Left ventricle myocardium superior (tissue), 1 donor: ENCODE measurements around the gene RPRD1A. TPM values are rescaled to one million over a fixed set of nuclear protein-coding genes. Genes with fewer than 3 reads are reported as not detected.
"Not testable (repeated sequence)": the region's sequence is repeated elsewhere in the genome, so short reads cannot be mapped to it uniquely, and the experiment has no call there.

Experiments
- ATAC-seq: fragments of 200-7000 bp; cut with Tn5 transposase; one replicate; pipeline ENCODE4 v1.9.1; 2020; ENCODE audit warnings: mild to moderate bottlenecking, moderate library complexity
- DNase-seq: peaks from one replicate; pipeline ENCODE4 v3.0.0-alpha.2; 2020
- intact Hi-C: fragments of 100-400 bp; cut with micrococcal nuclease; formaldehyde crosslinking; loops from one replicate; pipeline ENCODE4 v1.11.0; 2022
- total RNA-seq: library from RNA; stranded (reverse); fragmentation: NEBNext Ultra II Directional; extraction: Animal tissue kit (Norgen Biotek cat#: 25700); gene quantifications from one replicate; pipeline ENCODE4 v1.2.1, GENCODE V29; 2021
- donor health status: DM: no; HTN: yes; CAD: no; lungs with severe emphysema.

The RPRD1A gene
- total RNA-seq, 1 donor from 2014 or later = 57.4 TPM

DNA sequence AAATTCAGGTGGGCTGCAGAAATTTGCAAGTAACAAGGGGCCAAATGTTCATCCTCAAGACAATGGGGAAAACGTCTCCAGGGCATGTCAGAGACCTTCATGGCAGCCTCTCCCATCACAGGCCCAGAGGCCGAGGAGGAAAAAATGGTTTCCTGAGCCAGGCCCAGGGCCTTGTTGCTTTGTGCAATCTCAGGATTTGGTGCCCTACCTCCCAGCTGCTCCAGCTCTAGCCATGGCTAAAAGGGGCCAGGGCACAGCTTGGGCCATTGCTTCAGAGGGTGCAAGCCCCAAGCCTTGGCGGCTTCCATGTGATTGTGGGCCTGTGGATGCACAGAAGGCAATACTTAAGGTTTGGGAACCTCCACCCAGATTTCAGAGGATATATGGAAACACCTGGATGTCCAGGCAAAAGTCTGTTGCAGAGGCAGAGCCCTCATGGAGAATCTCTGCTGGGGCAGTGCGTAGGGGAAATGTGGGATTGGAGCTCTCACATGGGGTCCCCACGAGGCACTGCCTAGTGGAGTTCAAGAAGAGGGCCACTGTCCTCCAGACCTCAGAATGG is 29.2 kb downstream of the RPRD1A start:
- intact Hi-C loops = no loop called here
- DNase-seq (no peak), ATAC-seq (no peak)

DNA sequence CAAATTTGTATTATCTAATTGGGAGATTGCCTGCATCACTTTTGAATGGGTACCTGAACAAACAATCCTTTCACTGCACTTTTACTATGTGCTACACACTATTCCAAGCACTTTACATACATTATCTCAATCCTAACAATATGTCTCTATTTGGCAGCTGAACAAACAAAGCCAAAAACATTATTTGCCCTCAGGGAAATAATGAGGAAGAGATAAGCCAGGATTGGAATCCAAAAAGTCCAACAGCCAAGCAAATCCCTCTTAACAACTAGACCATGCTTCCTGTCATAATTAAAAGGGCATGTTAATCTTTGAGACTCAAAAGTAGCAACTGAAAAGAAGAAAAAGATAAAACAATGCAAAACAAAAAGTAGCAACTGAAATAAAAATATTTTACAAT is 32.1 kb downstream of the RPRD1A start:
- ATAC-seq (no peak), DNase-seq (no peak)
- intact Hi-C loops = no loop called here

DNA sequence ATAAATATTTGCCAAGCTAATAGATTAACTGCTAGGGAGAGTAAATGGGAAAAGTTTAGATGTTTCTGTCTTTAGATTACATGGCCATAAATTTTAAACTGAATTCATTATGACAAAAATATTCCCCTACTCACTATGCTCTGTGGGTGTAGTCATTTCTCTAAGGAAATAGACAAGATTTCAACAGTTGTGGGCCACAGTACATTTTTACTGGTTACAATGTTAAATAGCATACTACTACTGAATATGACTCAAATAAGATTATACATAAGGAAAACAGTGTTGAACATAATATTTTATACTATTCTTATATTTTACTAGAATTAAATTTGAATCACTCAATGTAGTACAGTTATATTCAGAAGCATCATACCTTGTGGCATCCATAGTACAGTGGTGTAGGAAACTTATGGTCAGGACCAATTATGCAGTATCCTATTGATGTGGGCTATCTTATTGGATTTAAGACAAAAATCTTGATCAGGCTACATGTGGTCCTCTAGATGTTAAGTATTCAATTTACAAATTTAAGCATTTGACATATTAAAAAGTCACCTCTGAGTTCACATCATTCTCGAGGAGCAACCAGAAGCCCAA is 33.0 kb downstream of the RPRD1A start:
- DNase-seq (no peak), ATAC-seq (no peak)
- intact Hi-C loops = no loop called here

DNA sequence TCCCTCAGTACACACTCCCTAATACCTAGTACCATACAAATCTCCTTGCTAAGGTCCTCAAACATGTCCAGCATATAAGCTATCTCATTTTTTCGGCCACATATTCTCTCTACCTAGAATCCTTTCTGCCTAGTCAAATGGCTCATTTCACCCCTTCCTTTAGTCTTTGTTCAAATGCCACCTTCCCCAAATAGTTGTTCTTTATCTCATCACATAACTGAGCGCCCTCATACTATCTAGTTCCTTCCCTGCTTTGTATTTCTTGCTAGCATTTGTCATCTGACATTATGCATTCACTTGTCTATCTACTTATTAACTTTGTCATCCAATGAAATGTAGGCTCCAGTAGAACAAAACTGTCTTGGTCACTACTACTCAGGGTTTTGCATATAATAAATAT is 35.5 kb downstream of the RPRD1A start:
- ATAC-seq (no peak), DNase-seq (no peak)
- intact Hi-C loops = no loop called here

DNA sequence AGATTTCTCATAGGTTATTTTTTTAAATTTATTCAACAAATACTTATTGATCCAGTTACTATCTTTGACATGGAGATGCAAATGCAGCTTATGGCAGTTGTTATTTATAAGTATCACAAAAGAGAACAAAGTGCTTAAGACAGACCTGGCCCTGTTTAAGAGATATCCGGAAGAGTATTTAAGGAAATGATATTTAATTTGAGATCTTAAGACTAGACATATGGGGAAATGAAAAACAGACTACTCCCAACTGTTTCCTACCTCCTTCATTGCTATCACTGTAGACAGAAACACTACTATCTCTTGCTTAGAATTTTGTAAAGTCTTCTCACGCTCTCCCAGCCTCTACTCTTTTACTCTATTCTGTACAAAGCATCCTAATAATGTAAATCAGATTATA is 36.0 kb downstream of the RPRD1A start:
- DNase-seq (no peak), ATAC-seq (no peak)
- intact Hi-C loops = no loop called here

DNA sequence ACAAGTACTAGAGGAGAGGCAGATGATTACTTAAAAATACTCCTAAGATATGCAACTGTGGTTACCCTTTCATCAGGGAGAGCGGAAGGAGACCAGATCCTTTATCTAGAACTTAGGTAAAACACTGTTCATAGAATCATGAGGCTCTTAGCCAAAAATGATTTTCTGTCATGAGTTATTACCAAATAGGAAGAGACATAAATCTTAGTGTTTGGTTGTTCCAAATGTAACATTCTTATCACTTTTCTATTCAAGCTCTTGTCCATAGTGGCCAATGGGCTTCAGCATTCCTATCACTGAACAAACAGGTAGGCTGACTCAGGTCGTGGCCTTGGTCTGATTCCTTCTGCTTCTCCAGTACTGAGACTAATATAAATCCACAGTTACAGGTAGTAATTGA is 38.5 kb downstream of the RPRD1A start:
- ATAC-seq = no peak
- intact Hi-C loops = no loop called here

DNA sequence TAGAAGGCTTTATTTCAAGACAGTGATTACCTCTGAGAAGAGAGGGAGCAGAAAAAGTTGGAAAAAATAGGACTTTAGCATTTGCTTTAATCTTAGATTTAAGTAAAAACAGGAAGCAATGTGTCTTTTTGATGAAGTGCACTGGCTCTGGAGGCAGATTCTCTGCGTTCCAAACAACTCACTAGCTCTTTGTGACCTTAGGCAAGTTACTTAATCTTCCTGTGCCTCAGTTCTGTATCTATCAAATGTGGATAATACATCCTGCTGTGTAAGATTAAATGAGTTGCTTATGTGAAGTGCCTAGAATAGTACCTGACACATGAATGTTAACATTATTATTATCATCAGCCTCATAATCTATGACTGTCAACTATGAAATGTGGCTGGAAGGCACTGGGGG is 42.3 kb downstream of the RPRD1A start:
- intact Hi-C loops = no loop called here
- ATAC-seq (no peak), DNase-seq (no peak)

More for the DNA sequence above, 38.5 kb downstream of the RPRD1A start:
- DNase-seq = no peak

DNA sequence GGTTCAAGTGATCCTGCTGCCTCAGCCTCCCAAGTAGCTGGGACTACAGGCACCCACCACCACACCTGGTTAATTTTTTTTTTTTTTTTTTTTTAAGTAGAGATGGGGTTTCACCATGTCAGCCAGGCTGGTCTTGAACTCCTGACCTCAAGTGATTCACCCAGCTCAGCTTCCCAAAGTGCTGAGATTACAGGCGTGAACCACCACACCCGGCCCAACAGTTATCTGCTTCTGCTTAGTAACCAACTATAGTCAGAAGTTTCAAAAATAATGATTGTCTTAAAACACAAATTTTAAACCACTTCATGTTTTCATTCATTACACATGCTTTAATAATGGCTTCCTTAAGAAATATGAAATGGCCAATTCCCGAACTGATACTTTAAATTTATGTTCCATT is 43.1 kb downstream of the RPRD1A start:
- DNase-seq, intact Hi-C loops, ATAC-seq: not testable (repeated sequence)

DNA sequence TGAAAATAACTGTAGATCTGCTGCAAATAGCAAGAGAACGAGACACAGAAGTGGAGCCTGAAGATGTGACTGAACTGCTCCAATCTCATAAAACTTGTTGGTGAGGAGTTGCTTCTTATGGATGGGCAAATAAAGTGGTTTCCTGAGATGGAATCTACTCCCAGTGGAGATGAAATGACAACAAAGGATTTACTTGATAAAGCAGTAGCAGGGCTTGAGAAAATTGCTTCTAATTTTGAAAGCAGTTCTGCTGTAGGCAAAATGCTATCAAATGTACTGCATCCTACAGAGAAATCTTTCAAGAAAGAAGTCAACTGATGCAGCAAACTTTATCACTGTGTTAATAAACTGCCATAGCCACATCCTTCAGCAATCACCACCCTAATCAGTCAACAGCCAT is 44.0 kb downstream of the RPRD1A start:
- DNase-seq (no peak), ATAC-seq (no peak)
- intact Hi-C loops = no loop called here

DNA sequence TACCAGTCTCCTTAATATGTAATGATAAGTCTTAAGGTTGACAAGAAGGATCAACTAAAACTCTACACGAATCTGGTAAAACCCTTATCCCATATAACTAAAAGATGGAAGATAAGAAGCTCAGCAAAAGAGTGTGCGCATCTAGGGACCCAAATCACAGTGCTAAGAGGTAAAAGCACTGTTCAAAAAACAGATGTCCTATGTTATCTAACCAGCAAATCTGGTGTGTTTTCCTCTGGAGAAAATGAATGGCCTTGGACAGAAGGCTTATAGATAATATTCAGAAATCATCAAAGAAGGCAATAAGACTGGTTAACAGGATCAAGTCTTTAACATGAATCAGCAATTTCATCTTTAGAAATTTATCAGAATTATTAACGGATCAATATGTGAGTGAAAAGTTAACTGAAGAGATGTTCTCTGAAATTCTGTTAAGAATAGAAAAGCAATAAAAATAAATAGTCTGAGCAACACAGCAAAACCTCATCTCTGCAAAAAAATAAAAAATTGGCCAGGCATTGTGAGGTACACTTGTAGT is 47.1 kb downstream of the RPRD1A start:
- intact Hi-C loops = no loop called here
- no peak for ATAC-seq
- no peak for DNase-seq

DNA sequence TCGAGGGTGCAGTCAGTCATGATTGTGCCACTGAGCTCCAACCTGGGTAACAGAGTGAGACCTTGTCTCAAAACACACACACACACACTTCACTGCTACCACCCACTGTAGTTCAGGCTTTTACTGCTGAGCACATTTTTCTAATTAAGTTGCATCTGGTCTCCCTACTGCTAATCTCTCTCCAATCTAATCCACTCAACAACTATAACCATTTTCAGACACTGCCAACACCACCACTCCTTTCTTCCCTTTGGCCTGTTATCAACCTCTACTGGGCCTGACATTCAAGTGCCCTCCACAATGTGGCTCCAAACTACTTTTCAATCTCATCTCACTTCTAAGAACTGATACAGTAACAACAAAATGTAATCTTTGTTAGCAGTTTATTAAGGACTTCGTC is 50.1 kb downstream of the RPRD1A start:
- DNase-seq (no peak), ATAC-seq (peak; percentile 23)
- intact Hi-C loops = loop anchor here (5.0 kb wide), 1 partner anchor 265 kb away; no protein-coding TSS in a partner anchor

DNA sequence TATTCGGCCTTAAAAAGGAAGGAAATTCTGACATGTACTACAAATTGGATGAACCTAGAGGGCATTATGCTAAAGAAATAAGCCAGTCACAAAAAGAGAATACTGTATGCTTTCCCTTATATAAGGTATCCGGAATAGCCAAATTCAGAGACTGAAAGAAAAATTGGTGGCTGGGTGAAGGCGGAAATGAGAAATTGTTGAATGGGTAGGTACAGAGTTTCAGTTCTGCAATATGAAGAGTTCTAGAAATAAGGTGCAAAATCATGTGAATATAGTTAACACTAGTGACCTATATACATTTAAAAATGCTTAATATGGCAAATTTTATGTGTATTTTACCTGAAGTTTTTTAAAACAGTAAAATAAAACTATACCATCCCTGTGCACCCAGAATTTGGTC is 51.7 kb downstream of the RPRD1A start:
- DNase-seq (no peak), ATAC-seq (no peak)
- intact Hi-C loops = loop anchor here (5.0 kb wide), 1 partner anchor 267 kb away; no protein-coding TSS in a partner anchor

DNA sequence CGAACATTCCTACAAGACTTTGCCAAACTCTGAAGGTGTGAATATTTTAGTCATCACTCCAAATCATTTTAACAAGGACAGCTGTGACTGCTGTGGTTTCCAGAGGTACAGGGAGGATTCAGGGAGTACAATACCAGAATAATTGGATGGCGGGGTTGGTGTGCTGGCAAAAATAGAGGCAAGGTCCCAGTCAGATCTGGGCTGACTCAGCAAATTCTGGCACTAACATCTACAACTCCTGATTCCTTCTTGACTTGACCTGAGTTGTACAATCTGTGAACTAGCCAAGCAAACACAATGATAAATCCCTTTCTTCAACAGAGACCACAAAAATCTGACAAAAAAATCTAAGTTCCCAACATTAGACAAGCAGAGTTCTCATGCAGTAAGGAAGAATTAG is 54.5 kb downstream of the RPRD1A start:
- intact Hi-C loops = no loop called here
- ATAC-seq (no peak), DNase-seq (no peak)

DNA sequence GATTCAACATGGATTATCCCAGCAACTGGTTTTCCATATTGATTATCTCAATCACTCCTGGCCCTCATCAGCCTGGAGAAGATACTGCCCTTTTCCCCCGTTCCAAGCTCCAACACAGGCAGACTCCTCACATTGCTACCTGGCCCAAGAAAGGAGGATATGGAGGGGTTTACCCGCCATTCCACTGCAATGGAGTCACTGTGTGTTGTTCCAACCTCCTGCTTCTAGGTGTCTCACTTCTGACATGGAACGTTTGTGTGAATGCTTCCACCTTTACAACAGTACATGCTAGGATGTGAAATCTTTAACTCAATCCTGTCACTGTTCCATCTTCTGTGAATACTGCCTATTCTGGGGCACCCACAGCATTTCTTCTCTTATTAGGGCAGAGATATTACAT is 58.1 kb downstream of the RPRD1A start:
- intact Hi-C loops = no loop called here
- DNase-seq (no peak), ATAC-seq (no peak)

DNA sequence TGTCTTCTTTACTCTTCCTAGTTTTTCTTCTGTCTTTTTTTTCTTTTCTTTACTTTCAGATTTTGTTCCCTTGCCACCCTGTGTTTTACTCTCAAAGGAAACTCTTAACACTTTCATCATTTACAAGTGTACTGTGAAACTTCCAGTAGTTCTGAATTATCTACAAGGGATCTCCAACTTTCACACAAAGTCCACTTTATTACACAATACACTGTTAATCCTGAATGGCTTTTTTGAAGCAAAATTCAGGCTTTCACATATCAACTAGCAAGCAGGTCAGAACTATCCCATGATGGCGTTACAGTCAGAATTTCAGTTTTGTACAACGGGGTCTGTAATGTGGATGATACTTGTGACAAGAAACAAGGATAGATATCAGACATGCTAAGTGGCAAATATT is 60.4 kb downstream of the RPRD1A start:
- DNase-seq (no peak), ATAC-seq (no peak)
- intact Hi-C loops = no loop called here

DNA sequence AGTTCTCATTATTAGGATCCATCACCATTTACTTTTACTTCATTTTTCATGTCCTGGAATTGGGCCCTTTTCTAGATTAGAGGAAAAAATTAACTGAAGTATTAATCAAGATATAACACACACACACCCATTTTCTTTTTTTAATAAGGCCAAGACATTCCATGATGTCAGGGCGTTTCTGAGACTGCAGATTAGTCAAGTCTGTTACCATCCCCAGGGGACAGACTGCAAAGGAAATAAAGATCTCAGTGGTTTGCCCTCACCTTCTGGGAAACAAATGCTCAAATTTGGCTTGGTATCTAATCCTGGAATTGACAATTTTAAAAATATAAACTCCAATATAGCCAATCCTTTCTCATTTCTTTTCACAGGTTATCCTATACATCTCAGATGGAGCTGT is 67.4 kb downstream of the RPRD1A start:
- intact Hi-C loops = no loop called here
- DNase-seq = no peak
- ATAC-seq = no peak

DNA sequence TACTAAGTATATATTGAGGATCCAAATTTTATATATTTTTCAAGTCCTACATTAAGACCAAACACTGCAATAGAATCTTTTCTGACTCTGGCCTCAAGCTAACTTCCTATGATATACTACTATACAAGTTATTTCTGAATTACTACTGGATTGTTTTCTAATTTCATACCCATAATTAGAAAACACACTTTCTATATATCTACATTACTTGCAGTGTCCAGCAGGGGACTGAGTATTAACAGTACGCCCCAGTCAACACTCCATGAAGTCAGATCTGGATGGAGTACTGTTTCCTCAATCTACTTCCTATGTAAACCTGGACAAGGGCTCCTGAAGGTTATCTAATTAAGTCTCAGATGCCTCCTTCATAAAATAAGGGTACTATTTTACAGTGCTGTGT is 68.4 kb downstream of the RPRD1A start:
- ATAC-seq = no peak
- no peak for DNase-seq
- intact Hi-C loops = no loop called here

DNA sequence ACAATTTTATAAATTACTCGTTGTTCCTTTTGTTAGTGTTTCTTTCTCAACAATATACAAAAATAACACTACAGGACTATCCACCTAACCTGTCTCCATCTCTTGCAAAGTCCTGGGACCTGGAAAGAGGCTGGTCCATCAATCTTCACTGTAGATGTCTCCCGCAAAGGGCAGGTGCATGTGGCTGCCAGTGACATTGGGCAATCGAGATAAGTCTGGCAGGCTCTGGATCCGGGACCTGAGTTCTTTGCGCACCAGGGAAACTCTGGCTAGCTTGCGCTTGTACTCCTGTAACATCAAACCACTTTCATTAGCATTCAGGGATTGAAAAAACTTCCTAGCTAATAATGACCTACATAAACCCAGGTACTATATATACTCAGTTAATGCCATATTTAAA is 74.3 kb downstream of the RPRD1A start:
- peak; percentile 50 for ATAC-seq
- intact Hi-C loops = no loop called here
- DNase-seq = peak; percentile 25

DNA sequence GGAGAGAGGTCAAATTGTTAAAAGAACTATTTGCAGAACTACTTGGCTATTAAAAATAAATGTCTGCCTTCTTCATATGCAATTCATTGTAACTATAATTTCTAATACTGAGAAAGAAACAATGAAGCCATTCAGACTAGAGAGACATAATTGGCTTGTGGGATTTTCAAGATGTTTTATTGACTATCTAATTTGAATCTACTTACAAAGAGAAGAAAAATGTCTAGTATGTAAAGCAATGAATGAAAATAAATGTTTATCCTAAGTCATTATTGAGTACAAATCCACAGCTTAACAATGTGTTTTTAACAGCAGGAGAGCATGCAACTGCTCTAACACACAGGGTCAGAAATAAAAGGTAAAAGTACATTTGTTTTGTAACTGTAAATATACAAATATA is 75.7 kb downstream of the RPRD1A start:
- ATAC-seq (no peak), DNase-seq (no peak)
- intact Hi-C loops = no loop called here

DNA sequence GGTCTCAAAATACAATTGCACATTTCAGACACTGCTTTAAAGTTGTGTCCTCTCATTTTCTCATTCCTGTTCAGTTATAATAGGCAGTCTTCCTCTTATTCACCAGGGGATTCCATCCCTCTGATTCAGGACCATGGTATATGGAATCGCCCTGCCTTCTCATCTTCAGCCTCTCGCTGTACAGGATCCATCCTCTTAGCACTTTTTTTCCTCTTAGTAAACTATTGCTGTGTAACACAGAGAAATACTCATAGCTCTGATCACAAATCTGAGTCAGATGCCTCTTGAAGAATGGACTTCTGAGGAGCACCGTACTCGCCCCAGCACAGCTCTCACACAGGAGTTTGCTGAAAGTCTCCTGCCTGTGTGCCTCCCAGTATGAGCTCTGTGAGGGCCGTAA is 83.5 kb downstream of the RPRD1A start:
- intact Hi-C loops = no loop called here
- ATAC-seq (no peak), DNase-seq (no peak)

DNA sequence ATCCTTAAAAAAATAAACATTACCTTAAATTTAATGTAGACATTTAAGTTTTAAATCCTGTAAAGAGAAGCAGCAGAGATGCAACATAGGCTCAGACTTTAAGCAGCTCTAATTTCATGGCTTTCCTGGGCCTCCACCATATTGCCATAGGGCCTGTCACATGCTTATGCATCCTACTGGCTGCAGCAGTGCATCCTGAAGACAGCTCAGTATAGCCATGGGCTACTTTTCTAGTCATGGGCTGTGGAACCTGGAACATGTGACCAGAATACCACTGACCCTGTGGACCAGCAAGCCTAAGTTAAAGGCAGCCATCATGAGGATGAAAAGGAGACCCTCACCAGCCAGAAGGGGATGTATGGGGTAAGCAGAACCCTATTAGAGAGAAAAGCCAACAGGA is 84.2 kb downstream of the RPRD1A start:
- intact Hi-C loops = no loop called here
- DNase-seq (no peak), ATAC-seq (no peak)
